Skeletal muscle cell (primary cell): ENCODE results near the gene PDCD1.
A peak's percentile ranks its signal among the peaks of the same experiment; 100 is the strongest.
"Not testable (repeated sequence)": the region's sequence is repeated elsewhere in the genome, so short reads cannot be mapped to it uniquely, and the experiment has no call there.

Experiments
- DNase-seq: peaks from one replicate; pipeline ENCODE4 v3.0.0-alpha.2; 2010; ENCODE audit warnings: low read depth
- H3K4me3 ChIP-seq: 2 replicates; pipeline ENCODE4 v1.5.1; 2011; ENCODE audit warnings: low read depth, mild to moderate bottlenecking, control low read depth, low read length, moderate library complexity

Gene PDCD1

GRCh38 chr2:241880311-241881073, 21.8 kb upstream of the PDCD1 start:
- DNase-seq, result no peak
- H3K4me3 ChIP-seq, result peak overlapping the region; percentile 71

- no peak for DNase-seq
- H3K4me3 ChIP-seq, result no peak overlapping the region
Measured at GRCh38 chr2:241879326-241879725, 20.6 kb upstream of the PDCD1 start.

- no peak overlapping the region for H3K4me3 ChIP-seq
- DNase-seq, result peak; percentile 17
Measured at GRCh38 chr2:241877989-241878970, 19.6 kb upstream of the PDCD1 start.

- DNase-seq, result no peak
- no peak overlapping the region for H3K4me3 ChIP-seq
Measured at GRCh38 chr2:241877197-241877685, 18.5 kb upstream of the PDCD1 start.

GRCh38 chr2:241876528-241877196, 18.0 kb upstream of the PDCD1 start:
- no peak overlapping the region for H3K4me3 ChIP-seq

GRCh38 chr2:241875754-241876527, 17.2 kb upstream of the PDCD1 start:
- not testable (repeated sequence) for H3K4me3 ChIP-seq, DNase-seq

More at GRCh38 chr2:241876528-241877196, 18.0 kb upstream of the PDCD1 start:
- no peak for DNase-seq

- no peak for DNase-seq
- no peak overlapping the region for H3K4me3 ChIP-seq
Measured at GRCh38 chr2:241874277-241874925, 15.7 kb upstream of the PDCD1 start.

GRCh38 chr2:241873803-241874110, 15.1 kb upstream of the PDCD1 start:
- DNase-seq, result no peak
- H3K4me3 ChIP-seq, result no peak overlapping the region

- DNase-seq, result no peak
- no peak overlapping the region for H3K4me3 ChIP-seq
Measured at GRCh38 chr2:241873081-241873802, 14.5 kb upstream of the PDCD1 start.

- no peak for DNase-seq
- H3K4me3 ChIP-seq, result no peak overlapping the region
Measured at GRCh38 chr2:241872313-241872642, 13.6 kb upstream of the PDCD1 start.

- DNase-seq, result no peak
- no peak overlapping the region for H3K4me3 ChIP-seq
Measured at GRCh38 chr2:241871538-241872312, 13.0 kb upstream of the PDCD1 start.

GRCh38 chr2:241870611-241871537, 12.2 kb upstream of the PDCD1 start:
- no peak overlapping the region for H3K4me3 ChIP-seq
- no peak for DNase-seq

- no peak overlapping the region for H3K4me3 ChIP-seq
- no peak for DNase-seq
Measured at GRCh38 chr2:241870081-241870541, 11.4 kb upstream of the PDCD1 start.

- no peak for DNase-seq
- H3K4me3 ChIP-seq, result no peak within 1 kb of the TSS
Measured at GRCh38 chr2:241869087-241869961, 10.6 kb upstream of the PDCD1 start, which contains the start of gene RTP5. Gene RTP5, plus strand, starts transcription at chr2:241869729. Its CDS starts 28 bp downstream, at chr2:241869757.

GRCh38 chr2:241868661-241869081, 10.0 kb upstream of the PDCD1 start:
- no peak overlapping the region for H3K4me3 ChIP-seq
- no peak for DNase-seq
